ENCODE results near the gene GKAP1.
"Not testable (repeated sequence)": the region's sequence is repeated elsewhere in the genome, so short reads cannot be mapped to it uniquely, and the experiment has no call there.

GKAP1 gene

DNA sequence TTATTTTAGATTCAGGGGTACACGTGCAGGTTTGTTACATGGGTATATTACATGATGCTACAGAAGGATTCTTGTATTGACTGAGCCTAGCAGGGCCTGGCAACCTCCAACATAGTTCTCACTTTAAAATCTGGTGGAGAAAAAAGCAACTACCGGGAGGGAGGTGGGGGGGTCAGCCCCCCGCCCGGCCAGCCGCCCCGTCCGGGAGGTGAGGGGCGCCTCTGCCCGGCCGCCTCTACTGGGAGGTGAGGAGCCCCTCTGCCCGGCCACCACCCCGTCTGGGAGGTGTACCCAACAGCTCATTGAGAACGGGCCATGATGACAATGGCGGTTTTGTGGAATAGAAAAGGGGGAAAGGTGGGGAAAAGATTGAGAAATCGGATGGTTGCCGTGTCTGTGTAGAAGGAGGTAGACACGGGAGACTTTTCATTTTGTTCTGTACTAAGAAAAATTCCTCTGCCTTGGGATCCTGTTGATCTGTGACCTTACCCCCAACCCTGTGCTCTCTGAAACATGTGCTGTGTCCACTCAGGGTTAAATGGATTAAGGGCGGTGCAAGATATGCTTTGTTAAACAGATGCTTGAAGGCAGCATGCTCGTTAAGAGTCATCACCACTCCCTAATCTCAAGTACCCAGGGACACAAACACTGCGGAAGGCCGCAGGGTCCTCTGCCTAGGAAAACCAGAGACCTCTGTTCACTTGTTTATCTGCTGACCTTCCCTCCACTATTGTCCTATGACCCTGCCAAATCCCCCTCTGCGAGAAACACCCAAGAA is 88.8 kb downstream of the GKAP1 start:
- not testable (repeated sequence) for DNase-seq

DNA sequence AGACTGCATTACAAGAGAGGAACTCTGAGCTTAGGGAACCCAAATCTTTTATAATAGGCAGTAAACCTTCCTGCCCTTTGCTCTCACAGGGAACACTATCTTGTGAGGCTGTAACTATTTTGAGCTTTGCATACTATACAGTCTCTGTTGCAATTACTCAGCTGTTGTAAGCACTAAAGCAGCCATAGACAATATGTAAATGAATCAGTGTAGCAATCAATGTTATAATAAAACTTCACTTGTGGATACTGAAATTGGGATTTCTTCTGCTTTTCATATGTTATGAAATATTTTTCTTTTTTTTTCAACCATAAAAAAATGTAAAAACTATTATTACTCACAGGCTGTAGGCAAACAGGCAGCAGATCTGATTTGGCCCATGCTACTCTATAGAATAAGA is 93.1 kb downstream of the GKAP1 start:
- no peak for DNase-seq

DNA sequence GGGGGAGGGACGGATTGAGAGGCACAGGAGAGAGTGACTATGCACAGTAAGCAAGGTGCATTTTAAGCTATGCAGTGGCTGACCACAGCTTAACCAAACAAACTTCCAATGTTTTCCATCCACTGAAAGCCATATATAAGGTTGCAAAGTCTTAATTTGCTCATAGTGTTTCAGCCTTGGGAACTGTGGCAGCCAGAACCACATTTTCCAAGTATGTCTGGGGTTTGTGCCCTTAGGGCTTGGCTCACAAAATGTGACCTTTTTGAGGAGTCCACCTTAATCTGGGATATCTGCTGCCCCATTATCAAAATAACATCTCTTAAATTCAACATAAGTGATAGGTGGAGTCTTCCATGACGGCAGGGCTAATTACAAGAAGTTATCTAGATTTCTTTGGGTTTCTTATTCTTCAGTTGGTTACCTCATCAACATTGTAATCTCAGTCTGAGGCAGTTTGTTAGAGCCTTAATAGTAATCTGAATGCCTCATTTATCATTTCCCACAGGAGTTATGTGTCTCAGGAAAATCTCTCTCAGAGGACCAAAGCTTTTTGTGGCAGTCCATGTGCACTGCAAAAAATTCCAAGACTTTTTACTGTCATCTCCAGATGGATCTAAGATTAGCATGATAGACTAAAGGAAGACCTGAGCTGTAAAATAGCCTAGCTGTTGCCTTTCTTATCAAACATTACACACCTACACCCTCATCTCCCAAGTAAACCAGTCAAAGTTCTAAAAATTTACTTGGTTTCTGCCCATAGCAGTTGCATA is 94.7 kb downstream of the GKAP1 start:
- DNase-seq: no peak

DNA sequence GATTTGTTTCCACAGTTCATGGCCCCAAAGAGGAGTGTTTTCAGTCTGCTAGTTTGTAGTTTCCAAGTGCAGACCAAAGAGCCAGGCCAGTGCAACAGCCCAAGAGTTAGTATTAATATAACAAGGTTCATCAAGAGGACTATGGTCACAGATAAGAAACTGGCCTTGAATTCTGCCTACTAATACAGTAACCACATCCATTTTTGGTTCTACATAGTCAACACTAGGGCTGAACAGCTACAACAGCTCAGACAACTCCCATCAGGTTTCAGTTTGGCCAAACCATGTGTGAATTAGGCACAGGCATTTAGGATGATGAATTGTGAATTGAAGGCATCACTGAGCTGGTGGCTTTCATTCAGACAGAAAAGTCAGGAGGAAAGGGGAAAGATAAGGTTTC is 96.1 kb downstream of the GKAP1 start:
- no peak for DNase-seq

DNA sequence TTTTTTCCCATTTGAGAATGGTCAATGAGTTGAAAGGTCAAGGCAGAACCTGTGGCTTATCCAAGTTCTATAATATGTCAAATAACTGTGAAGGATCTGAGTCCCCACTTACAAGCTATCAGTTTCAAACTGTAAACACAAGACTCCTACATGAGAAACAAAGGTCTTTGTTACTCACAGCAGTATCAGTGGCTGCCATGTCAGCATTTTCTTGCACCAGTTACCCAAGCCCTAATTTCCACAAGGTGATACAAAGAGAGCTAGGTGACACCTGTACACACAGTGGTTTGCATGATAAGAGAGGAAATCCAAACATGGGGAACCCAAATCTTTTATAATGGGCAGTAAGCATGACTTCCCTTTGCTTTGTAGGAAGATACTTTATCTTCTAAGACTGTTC is 101.8 kb downstream of the GKAP1 start:
- DNase-seq: no peak

DNA sequence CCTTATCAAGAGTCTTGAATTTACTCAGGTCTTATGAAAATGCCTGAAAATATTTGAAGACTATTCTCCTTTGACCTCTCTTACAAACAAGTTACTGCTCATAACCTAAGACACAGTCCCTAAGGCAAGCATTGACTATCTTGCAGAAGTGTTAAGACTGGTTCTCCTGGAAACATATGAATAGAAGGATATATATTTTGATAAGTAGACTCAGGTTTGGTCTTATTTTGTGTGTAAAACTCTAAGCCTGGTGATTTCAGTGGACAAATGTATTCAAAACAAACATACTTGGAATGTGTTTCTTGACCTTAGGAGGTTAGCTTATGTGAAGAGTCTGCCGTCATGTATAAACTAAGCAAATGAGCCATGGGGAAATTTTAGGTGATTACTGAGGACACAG is 102.3 kb downstream of the GKAP1 start:
- DNase-seq: no peak

DNA sequence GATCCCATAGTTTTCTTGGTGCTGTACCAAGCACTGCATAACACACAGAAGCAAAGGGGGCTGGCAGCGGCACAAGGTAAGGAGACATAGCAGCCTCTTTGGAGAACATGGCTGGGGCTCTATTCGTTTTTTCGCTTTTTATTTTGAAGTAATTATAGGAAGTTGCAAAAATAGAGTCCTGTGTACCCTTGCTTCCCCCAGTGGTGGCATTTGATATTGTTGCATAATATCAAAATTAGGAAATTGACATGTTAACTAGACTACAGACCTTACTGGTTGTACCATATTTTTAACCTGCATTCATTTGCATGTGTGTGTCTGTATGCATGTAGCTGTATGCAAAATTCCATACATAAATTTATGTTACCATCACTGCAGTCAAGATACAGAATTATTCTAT is 103.2 kb downstream of the GKAP1 start:
- DNase-seq: no peak

DNA sequence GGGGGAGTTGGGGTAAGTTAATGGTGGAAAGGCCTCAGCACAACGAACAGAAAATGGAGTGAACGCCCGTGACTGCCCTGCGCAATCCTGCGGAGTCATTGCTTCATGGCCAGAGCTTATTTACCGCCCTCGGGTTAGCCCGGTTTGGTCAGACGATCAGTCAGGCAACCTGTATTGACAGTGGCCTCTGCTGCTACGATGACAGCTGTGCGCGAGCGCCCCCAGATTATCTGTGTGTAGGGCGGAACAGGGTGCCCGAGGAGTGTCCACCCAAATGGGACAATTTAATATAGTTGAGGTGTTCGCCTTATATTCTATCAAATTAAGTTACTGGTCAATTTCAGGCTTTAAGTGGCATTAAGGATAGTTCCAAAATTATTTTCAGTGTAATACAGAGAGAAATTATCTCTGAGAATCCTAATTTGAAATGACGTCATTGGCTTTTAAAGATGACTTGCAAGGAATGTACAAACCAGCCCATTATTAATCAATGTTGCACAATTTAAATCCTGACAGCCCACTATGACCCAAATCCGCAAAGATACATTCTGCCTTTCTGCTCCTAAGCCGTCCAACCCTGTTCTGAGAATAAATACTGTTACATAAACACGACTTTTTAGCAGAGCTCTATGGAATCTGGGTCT is 108.9 kb downstream of the GKAP1 start:
- peak; percentile 50 for DNase-seq

DNA sequence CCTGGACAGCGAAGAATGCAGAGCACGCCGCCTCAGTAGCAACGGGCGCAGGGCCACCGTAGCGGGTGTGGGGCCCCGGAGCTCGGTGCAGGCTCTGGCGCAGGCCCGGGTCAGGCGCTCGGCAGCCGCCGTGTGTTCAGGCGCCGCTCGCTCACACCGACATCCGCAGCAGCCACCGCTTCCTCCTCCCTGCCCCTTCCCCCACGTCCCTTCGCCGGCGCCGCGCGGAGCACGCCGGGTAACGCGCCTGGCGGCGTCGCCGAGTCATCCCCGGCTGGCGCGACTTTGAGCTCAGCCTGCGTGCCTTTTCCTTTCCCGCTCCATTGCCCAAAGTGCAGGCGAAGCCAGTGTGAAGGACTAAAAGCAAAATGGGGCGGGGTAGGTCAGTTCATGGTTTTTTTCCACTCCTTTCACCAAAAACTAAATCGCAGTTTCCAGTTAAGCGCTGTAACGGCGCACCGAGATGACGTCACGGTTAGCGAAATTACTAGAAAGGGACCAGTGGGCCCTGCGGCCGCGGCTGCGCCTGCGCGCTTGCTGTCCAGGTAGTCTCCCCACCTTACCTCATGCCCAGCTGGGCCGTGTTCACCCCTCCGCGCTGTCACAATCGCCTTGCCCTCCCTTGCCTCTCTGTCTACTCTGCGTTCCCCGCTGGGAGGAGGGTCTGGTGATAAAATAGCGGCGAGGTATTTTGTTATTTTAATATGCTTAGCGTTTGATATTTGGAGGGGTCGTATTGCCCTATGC is 109.6 kb downstream of the GKAP1 start, which contains the start of gene UBQLN1:
UBQLN1 (minus strand) TSS at position 191 of the 747 bp plus-strand sequence. CDS start 279 bp downstream, outside the sequence.
- peak; percentile 92 for DNase-seq

DNA sequence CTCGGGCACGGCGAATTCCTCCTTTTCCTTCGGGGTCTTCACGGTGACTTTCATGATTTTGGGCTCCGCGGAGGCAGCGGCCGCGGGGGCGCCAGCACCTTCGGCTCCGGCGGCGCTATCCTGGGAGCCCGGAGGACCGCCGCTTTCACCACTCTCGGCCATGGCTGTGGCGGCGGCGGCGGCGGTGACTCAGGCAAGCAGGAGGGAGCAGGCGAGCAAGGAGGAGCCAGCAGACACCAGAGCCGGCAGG is 110.1 kb downstream of the GKAP1 start:
- no peak for DNase-seq

DNA sequence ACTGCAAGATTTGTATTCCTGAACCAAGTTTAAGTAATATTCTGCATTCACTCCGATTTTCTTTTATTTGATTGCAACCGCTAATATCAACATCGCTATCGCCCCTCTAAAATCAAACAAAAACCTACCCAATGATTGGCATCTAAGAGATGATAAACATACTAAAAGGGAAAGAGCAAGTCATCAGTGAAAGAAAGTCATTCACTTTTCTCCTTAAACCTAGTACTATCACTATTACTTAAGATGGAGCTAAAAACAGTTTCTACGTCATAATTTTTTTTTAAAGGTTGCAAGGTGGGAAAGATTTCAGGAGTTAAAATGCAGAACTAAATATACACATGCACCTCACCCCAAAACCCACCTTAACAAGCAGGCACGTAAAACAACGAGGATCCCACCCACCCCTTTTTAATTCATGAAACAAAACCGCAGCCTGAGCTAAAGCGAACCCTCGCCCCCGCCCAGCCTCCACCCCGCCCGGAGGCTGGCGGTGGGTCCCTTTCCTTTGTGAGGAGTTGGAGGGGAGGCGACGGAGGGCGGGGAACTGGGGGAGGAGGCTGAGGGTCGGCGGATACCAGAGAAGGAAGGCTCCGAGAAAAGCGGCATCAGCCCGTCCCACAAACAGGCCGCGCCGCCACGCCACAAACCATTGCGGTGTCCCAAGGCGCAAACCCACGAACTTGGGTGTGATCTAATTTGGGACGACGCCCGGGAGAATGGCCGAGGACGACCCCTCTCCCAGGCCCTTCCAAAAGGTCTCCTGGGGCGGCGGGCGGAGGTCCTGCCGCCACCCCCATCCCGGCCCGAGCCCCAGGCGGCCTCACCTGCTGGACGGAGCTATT is 110.7 kb downstream of the GKAP1 start:
- DNase-seq: peak; percentile 17

DNA sequence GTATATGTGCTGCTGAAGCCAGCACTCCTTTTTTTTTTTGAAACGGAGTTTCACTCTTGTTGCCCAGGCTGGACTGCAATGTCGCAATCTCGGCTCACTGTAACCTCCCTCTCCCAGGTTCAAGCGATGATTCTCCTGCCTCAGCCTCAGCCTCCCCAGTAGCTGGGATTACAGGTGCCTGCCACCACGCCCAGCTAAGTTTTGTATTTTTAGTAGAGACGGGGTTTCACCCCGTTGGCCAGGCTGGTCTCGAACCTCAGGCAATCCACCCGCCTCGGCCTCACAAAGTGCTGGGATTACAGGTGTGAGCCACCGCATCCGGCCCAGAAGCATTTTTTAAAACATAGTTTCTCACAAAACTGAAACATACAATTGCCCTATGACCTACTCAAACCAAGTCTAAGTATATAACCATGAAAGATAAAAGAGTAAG is 112.3 kb downstream of the GKAP1 start:
- DNase-seq: not testable (repeated sequence)

DNA sequence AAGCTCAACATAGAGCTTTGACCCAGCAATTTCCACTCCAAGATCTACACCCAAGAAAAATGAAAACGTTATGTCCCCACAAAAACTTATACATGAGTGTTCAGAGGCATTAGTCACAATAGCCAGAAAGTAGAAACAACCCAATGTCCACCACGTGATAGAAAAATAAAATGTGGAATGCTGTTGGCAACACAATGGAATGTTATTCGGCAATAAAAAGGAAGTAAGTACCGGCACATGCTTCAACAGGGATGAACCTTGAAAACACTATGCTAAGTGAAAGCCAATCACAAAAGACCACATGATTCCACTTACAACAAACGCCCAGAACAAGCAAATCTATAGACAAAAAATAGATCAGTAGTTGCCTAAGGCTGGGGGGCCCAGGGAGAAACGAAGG is 115.8 kb downstream of the GKAP1 start:
- DNase-seq: no peak

DNA sequence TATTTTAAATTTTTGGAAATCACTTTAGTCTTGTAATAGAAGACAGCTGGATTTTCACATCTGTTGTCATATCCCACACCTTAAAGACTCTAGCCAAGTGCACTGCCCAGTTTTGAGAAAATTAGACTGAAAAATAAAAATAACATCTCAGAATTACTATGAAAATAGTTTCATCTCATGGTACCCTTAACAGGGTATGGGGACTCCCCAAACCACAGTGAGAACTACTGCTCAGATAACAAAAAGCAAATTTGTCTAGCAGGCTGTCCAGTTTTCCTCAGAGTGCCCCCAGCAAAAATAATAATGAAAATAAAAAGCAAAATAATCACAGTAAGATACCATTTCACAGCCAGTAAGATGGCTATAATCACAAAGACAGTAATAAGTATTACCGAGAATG is 116.3 kb downstream of the GKAP1 start:
- no peak for DNase-seq

DNA sequence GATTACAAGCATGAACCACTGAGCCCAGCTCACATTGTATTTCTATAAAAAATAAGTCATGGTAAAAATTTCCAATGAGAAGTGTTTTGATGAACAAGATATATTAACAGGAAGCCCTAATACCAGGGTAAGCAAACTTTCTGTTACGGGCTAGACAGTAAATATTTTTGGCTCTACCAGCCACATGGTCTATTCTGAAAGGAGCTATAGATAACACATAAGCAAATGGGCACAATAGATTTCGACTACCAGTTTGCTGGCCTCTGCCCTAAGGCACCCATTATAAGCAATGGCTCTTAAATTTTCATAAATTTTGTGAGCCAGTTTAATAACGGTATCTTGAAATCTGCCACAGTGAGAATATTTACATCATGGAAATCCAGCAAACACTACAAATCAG is 118.0 kb downstream of the GKAP1 start:
- no peak for DNase-seq

DNA sequence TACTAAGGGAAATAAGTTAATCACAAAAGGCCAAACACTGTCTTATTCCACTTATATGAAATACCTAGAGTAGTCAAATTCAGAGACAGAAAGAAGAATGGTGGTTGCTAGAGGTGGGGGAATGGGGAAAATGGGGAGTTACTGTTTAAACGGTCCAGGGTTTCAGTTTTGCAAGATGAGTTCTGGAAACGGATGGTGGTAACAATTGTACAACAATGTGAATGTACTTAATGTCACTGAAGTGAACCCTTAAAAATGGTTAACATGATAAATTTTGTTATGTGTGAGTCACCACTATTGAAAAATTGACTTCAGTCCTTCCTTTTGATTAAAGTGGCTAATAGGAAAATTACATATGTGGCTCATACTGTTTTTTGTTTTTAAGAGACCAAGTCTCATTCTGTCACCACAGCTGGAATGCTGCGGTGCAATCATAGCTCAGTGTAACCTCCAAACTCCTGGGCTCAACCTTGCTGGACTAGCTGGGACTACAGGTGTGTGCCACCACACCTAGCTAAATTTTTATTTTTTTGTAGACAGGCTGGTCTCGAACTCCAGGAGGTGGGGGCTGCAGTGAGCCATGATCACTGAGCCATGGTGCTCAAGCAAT is 118.5 kb downstream of the GKAP1 start:
- no peak for DNase-seq

DNA sequence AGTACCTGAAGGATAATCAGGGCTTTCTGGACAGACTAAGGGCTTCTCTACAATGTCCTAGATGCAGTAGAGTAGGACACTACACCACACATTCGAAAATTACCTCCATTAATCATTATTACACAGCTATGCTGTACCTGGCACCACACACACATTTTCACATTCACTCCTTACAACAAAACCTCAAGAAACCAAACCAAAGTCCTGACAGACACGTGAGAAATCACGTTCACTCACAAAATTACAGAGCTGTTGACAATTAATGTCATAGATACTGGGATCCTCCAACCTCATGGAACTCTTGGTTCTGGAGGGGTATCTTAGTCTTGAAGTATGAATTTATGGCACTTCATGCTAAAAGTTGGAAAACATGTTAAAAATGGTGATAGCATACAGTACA is 126.1 kb downstream of the GKAP1 start:
- no peak for DNase-seq
